Pancreas (tissue), 10 donors: ENCODE results near the gene TBC1D7. TPM values are rescaled to one million over a fixed set of nuclear protein-coding genes. Genes with fewer than 3 reads are reported as not detected.

ENCODE experiments used
- ATAC-seq, 4 donors: fragments of 200-7000 bp; cut with Tn5 transposase; one replicate each; pipeline versions ENCODE4 v1.8.0 to v1.9.1; 2020; ENCODE audit warnings: mild to moderate bottlenecking in 4 of 4, moderate library complexity in 4 of 4
- DNase-seq, 6 donors: peaks; one replicate each; pipeline ENCODE4 v3.0.0-alpha.2; 2020
- FAIRE-seq: peaks from 2 replicates; lab custom pipeline; 2012; peaks lifted over from hg19 to GRCh38; lab: Jason Lieb, UNC
- H3K27ac ChIP-seq, 4 donors: fragments of 200-600 bp; sonication (generic); 1 replicate in 3 of 4; 2 replicates in 1 of 4; pipeline versions ENCODE4 v1.5.0 to v1.8.0; 2020
- H3K27me3 ChIP-seq, 4 donors: fragments of 200-600 bp; one replicate each; pipeline ENCODE4 v1.8.0; 2021
- H3K36me3 ChIP-seq, 3 donors: fragments of 200-600 bp; sonication (generic) in 1 of 3; one replicate each; pipeline versions ENCODE4 v1.5.0 to v1.8.0; 2020 to 2021
- H3K4me1 ChIP-seq, 3 donors: fragments of 200-600 bp; one replicate each; pipeline ENCODE4 v1.8.0; 2021
- H3K4me3 ChIP-seq, 4 donors: fragments of 200-600 bp; sonication (generic) in 2 of 4; one replicate each; pipeline versions ENCODE4 v1.5.0 to v1.8.0; 2020 to 2021
- H3K9me3 ChIP-seq, 4 donors: fragments of 200-600 bp; one replicate each; pipeline ENCODE4 v1.8.0; 2021
- CTCF ChIP-seq, 4 donors: fragments of 200-600 bp; sonication (generic) in 3 of 4; IDR thresholded peaks; one replicate each; pipeline versions ENCODE4 v1.5.0 to v1.8.0; 2021; ENCODE audit warnings: antibody characterized with exemption in 4 of 4
- WGBS, 2 donors: extraction: QIAGEN DNeasy Blood & Tissue Kit; methylation state at CpG; one replicate each; pipeline ENCODE4 v1.1.7; 2013; 5-methylcytosine and 5-hydroxymethylcytosine counted together
- intact Hi-C, 3 donors: fragments of 100-400 bp; cut with DNase I; formaldehyde crosslinking; loops; one replicate each; pipeline versions ENCODE4 v1.11.1 to v1.14.2; 2022
- polyA plus RNA-seq, 2 donors: library from polyadenylated mRNA; stranded (reverse); fragments of 200-250 nt; gene quantifications; one replicate each; pipeline ENCODE4 v1.2.3, GENCODE V29; 2013
- total RNA-seq, 6 donors: library from RNA; stranded (reverse); fragmentation: NEBNext Ultra II Directional in 4 of 6; extraction: Animal tissue kit (Norgen Biotek cat#: 25700) in 4 of 6; gene quantifications; one replicate each; pipeline versions ENCODE4 v1.2.1 to v1.2.4, GENCODE V29; 2021 to 2023
- donor health status: healthy with polysubstance abuse.
- donor health status: DM: no; HTN: no; CAD: no; lungs with moderate emphysema.
- donor health status: DM: no; HTN: no; CAD: no.
- donor health status: control.
- donor health status: control.
- donor health status: Bipolar disorder and iron deficiency.
- donor health status: DM: yes; HTN: yes; CAD: no.
- donor health status: DM: no; HTN: no; CAD: no.
- donor health status: DM: no; HTN: no; CAD: no.
- donor health status: DM: yes; HTN: yes; CAD: no.

Gene TBC1D7
- total and polyA plus RNA-seq, 8 donors, result 3.3 to 8.4 (median 6.7) TPM

- WGBS, 2 donors, result 78 to 83% methylated on average over 1 of the region's 1 CpG
- no peak overlapping the region for H3K27ac ChIP-seq
- no peaks in the 10 kb centered on the region for H3K27me3 ChIP-seq
- FAIRE-seq (no peak), ATAC-seq (no peak), DNase-seq (no peak)
- peaks cover 0 to 31% (median 2%) of the 10 kb centered on the region in 3 donors for H3K36me3 ChIP-seq
- no peak overlapping the region for H3K4me3 ChIP-seq
- H3K4me1 ChIP-seq, result no peaks in the 10 kb centered on the region
- no peaks in the 10 kb centered on the region for H3K9me3 ChIP-seq
- intact Hi-C loops, result no loop called here
- no peak for TF ChIP-seq CTCF (IDR thresholded peaks at IDR 0.05)
Measured at GRCh38 chr6:13308332-13308731, 20.0 kb downstream of the TBC1D7 start.

GRCh38 chr6:13307508-13307995 lies 20.8 kb downstream of the TBC1D7 start:
- no peaks in the 10 kb centered on the region for H3K9me3 ChIP-seq
- FAIRE-seq (no peak), ATAC-seq (peak in 1 of 4 donors; percentile 29), DNase-seq (no peak)
- intact Hi-C loops, result no loop called here
- no peak overlapping the region for H3K27ac ChIP-seq
- no peak for TF ChIP-seq CTCF (IDR thresholded peaks at IDR 0.05)
- no peak overlapping the region for H3K4me3 ChIP-seq
- H3K4me1 ChIP-seq, result no peaks in the 10 kb centered on the region
- 88 to 93% methylated on average over 7 of the region's 7 CpGs for WGBS, 2 donors
- H3K27me3 ChIP-seq, result no peaks in the 10 kb centered on the region
- H3K36me3 ChIP-seq, result peaks cover 0 to 31% (median 2%) of the 10 kb centered on the region in 3 donors

- DNase-seq, result no peak
- no peaks in the 10 kb centered on the region for H3K27me3 ChIP-seq
- no peak for ATAC-seq
- H3K9me3 ChIP-seq, result no peaks in the 10 kb centered on the region
- H3K36me3 ChIP-seq, result peaks cover 2 to 31% (median 3%) of the 10 kb centered on the region in 3 donors
- no peak overlapping the region for H3K27ac ChIP-seq
- no peaks in the 10 kb centered on the region for H3K4me1 ChIP-seq
- TF ChIP-seq CTCF (IDR thresholded peaks at IDR 0.05), result no peak
- FAIRE-seq, result no peak
- H3K4me3 ChIP-seq, result no peak overlapping the region
- intact Hi-C loops, result no loop called here
- 89 to 93% methylated on average over 1 of the region's 1 CpG for WGBS, 2 donors
Measured at GRCh38 chr6:13305791-13306190, 22.5 kb downstream of the TBC1D7 start.

GRCh38 chr6:13305288-13305687 lies 23.0 kb downstream of the TBC1D7 start:
- FAIRE-seq, result no peak
- no peak for TF ChIP-seq CTCF (IDR thresholded peaks at IDR 0.05)
- DNase-seq, result no peak
- Histone ChIP-seq H3K36me3 (peaks cover 2 to 31% (median 3%) of the 10 kb centered on the region in 3 donors), H3K4me3 (no peak overlapping the region), H3K4me1 (no peaks in the 10 kb centered on the region), H3K27ac (no peak overlapping the region), H3K27me3 (no peaks in the 10 kb centered on the region), H3K9me3 (no peaks in the 10 kb centered on the region)
- intact Hi-C loops, result no loop called here
- ATAC-seq, result no peak
- 84 to 98% methylated on average over 4 of the region's 4 CpGs for WGBS, 2 donors

- no peaks in the 10 kb centered on the region for H3K4me1 ChIP-seq
- TF ChIP-seq CTCF (IDR thresholded peaks at IDR 0.05), result no peak
- intact Hi-C loops, result no loop called here
- H3K36me3 ChIP-seq, result peaks cover 2 to 31% (median 3%) of the 10 kb centered on the region in 3 donors
- no peaks in the 10 kb centered on the region for H3K27me3 ChIP-seq
- no peak for ATAC-seq
- 94 to 97% methylated on average over 11 of the region's 11 CpGs for WGBS, 2 donors
- H3K27ac ChIP-seq, result no peak overlapping the region
- DNase-seq, result no peak
- no peak for FAIRE-seq
- H3K9me3 ChIP-seq, result no peaks in the 10 kb centered on the region
- no peak overlapping the region for H3K4me3 ChIP-seq
Measured at GRCh38 chr6:13304580-13305260, 23.6 kb downstream of the TBC1D7 start.
